Ureter (tissue), 1 donor: ENCODE measurements around the gene ANP32B. TPM values are rescaled to one million over a fixed set of nuclear protein-coding genes. Genes with fewer than 3 reads are reported as not detected.
"Not testable (repeated sequence)": the region's sequence is repeated elsewhere in the genome, so short reads cannot be mapped to it uniquely, and the experiment has no call there.

Experiments
- DNase-seq: peaks from one replicate; pipeline ENCODE4 v3.0.0-alpha.2; 2020; ENCODE audit warnings: low spot score
- total RNA-seq: library from RNA; stranded (reverse); gene quantifications from one replicate; pipeline ENCODE4 v1.2.4, GENCODE V29; 2023
- donor health status: DM: yes; HTN: yes; CAD: no.

The ANP32B gene
- total RNA-seq, 1 donor from 2014 or later: 136 TPM

DNA sequence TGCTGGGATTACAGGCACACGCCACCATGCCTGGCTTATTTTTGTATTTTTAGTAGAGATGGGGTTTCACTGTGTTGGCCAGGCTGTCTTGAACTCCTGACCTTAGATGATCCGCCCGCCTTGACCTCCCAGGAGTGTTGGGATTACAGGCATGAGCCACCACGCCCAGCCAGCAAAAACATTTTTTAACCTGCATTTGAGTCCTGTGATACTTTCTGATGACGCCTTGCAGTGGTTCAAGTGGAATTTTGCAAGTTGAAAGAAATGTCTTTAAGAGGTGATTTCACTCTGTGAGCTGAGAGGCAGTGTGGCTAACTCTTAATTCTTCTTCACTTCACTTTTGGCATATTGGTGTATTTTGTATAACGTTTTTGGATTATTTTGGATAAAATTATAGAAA lies 9.1 kb downstream of the ANP32B start:
- no peak for DNase-seq

DNA sequence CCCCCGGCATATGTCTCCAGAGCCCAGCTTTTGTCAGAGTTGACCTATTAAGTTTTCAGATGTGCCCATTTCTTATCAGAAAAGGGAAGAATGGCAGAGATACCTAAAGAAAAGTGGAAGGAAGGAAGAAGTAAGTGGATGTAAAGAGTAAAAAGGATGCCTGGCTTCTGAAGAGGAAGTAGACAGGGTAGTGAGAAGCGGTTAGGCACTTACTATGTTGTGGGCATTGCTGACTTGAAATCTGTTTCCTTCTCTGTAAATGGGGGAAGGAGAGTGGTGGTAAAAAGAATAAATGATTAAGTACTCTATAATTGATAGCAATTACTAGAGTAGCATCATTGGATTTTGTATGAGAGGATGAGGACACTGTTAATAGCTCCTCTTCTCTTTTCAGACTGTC lies 9.9 kb downstream of the ANP32B start:
- DNase-seq: no peak

DNA sequence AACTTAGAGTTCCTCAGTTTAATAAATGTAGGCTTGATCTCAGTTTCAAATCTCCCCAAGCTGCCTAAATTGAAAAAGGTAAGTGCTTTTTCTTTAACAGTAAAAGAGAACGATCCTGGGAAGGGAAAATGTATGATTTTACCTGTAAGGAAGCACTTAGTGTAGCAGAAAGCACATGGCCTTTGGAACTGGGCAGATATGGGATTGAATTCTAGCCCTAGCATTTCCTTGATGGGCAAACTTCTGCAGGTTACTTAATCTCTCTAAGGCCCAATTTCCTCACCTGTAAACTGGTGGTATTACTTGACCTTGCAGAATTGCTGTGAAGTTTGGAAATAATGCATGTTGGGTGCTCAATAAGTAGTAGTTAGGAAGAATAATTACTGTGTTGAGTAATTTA lies 11.6 kb downstream of the ANP32B start:
- no peak for DNase-seq

DNA sequence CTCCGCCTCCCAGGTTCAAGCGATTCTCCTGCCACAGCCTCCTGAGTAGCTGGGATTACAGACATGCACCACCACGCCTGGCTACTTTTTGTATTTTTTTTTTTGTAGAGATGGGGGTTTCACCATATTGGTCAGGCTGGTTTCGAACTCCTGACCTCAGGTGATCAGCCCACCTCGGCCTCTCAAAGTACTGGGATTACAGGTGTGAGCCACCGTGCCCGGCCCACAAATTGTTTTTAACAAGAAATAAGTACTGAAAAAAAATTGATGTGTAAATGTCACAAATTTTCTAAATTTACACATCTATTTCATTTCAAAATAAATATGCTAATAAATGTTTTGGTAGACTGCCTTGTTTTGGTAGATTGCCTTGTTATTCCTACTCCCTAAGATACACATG lies 13.5 kb downstream of the ANP32B start:
- DNase-seq: not testable (repeated sequence)

- DNase-seq: no peak
Observed at GRCh38 chr9:97997330-97998276, 14.5 kb downstream of the ANP32B start.

DNA sequence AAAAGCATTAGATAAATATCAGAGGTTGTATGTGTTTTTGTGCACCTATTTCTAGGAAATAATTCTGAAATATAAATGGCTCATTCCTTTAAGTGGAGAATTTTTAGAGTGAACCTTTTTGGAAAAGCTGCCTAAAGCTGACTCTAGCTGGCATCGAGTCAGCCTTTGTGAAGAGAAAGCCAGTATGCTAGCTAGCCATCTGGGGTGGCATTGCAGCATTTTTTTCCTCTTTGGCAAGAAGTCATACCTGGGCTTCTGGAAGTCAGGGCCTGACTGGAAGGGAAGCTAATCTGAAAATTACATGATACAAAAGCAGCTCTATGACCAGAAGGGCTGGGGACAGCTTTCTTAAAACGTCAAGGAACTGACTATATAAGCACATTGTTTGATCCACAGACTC lies 19.7 kb downstream of the ANP32B start:
- DNase-seq: no peak

DNA sequence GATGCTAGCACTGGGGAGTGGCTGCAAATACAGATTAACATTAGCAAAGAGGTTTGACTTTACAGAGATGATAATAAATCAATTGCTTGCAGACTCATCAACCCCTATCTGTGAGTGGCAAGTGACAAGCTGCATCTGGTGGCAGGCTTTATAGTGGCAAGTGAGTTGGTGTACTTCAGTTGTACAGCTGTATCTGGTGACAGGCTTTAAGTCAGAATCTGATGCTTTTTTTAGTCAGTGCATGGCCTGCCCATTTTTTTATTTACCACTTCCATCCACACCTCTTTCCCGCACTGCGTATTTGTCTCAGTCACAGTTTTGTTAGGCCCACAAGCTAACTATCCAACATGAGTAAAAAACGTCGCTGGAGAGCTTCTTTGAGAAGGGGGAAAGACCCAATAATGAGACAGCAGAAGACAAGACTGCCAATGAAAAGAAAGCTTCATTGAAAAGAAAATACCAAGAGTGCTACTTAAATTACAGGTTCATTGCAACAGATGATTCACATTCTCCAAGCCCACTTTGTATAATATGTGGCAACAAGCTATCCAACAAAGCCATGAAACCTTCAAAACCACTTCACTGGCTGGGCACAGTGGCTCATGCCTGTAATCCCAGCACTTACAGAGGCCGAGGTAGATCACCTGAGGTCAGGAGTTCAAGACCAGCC lies 23.1 kb downstream of the ANP32B start:
- no peak for DNase-seq

GRCh38 chr9:98007251-98007928 lies 24.2 kb downstream of the ANP32B start:
- no peak for DNase-seq

DNA sequence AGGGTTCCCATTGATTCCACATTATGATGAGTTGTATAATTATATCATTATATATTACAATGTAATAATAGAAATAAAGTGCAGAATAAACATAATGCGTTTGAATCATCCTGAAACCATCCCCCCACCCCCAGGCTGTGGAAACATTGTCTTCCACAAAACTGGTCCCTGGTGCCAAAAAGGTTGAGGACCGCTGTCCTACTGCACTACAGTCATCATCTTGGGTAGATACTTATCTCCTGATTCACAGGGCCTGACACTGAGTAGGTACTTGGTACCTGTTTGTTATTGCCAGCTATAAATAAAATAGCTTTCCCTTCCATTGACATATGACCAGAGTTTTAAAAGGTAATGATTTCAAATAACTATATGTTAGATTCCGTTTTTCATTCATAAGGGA lies 25.6 kb downstream of the ANP32B start:
- no peak for DNase-seq

DNA sequence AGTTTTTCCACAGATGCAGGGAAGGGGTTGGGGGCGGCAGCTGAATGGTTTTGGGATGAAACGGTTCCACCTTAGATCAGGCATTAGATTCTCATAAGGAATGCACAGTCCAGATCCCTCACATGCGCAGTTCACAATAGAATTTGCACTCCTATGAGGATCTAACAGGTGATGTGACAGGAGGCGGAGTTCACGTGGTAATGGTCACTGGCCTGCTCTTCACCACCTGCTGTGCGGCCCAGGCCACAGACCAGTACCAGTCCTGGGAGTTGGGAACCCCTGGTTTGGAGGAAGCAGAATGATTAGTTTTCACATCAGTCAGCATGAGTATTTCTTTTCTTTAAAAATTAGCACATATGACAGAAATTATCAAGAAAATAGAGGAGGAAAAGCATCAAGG lies 26.3 kb downstream of the ANP32B start:
- no peak for DNase-seq

DNA sequence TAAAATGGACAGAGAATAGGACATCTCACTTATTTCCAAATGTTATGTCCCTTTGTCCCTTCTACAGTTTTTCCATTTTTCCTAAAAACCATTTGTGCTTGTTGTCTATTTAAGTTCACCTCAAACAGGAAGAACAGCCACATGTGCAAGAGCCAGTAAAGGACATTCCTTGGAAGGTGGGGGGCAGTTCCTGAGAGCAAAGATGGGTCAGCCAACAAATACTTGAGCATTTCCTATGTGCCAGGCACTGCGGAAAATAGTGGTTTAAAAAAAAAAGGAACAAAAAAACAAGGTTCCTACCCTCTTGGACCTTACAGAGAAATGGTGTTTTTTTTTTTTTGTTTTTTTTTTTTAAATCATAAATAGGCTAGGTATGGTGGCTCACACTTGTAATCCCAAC lies 26.8 kb downstream of the ANP32B start:
- DNase-seq: no peak

DNA sequence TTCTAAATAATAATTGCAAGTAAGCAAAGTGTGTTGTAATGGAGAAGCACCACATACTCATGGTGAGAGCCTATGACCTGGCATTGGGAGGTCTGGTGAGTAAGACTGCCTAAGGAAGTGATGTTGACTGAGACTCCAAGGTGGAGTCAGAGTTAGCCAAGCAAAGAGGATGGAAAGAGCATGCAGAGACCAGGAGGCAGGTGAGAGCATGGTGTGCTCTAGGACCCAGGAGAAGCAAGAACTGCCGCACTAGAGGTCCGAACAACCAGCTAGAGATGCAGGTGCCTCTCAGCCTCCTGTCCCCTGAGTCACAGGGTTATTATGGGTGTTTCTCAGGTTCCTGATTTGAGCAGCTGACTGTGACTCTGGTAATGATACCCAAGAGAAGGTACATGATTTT lies 27.3 kb downstream of the ANP32B start:
- no peak for DNase-seq

DNA sequence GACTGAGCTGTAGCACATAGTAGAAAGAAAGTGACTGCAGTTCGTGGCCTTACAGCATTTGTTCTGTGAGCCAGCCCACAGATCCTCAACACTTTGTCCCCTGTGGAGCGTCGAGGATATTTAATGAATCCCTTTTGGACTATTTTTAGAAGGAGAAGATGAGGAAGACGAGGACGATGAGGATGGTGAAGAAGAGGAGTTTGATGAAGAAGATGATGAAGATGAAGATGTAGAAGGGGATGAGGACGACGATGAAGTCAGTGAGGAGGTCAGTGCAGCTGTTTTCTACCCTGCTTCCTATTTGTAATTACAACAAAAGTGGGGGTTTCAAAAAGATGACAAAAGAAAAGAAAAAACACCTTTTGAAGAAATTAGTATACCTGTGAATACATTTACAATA lies 28.0 kb downstream of the ANP32B start:
- DNase-seq: no peak

GRCh38 chr9:98016137-98016680 lies 33.1 kb downstream of the ANP32B start:
- no peak for DNase-seq

DNA sequence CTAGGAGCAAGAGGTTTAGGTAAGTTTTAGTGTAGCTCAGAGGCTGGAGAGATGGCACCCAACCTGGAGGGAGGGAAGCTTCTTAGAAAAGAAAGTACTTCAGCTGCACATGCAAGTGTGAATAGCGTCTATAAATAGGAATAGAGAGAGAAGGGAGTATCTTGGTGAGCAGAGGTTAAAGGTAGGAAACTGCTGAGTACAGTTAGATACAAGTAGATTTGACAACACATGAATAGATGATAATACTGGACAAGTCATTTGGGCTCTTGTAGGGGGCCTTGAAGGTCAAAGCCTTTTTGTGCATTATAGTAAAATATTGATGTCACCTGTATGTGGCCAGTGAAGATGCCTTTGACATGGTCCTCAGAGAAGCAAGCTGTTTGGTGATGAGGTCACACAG lies 34.2 kb downstream of the ANP32B start:
- DNase-seq: no peak

DNA sequence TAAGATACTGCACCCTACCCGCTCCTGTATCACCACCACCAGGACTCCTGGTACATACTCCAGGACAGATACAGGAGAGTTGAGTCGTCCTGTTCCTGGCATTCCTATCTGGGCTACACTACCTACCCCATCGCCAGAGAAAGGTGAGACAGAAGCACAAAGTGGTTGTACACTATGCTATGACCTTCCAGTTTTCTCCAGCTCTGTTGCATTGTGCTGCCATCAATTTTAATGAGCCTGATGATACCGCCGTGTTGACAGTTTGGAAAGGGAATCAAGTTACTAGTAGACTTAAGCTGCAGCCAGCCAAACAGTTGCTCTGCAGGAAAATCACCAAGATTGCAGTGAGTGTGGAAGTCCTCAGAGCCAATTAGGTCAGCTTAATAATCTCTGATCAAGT lies 35.2 kb downstream of the ANP32B start:
- DNase-seq: no peak

DNA sequence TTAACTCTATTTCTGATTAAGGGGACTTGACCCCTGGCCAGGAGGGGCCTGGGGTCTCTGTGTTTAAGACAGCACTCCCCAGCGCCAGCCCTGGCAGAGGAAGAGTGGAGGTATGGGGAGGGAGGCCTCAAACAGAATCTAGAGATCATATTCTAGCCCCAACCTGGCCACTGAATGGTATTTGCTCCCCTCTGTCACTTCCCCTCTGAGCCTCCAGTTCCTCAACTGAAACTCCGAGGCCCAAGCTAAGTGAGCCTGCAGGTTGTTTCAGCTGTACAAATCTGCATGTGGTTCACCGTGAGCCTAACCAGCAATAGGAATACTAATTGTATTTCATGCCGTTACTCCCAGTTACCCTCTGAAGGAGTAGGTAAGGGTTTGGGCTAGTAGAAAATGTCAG lies 36.0 kb downstream of the ANP32B start:
- no peak for DNase-seq

DNA sequence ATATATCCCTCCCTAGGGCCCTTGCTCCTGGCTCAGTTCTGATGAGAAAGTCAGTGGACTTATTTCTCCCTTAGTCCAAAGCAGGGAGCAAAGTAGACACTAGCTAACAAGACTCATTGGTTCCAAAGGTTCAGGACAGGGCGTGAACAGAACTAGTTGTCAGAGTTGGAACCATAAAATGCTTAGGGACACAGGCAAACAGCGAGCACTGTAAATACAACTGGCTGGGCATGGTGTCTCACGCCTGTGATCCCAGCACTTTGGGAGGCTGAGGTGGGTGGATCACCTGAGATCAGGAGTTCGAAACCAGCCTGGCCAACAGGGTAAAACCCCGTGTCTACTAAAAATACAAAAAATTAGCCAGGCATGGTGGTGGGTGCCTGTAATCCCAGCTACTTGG lies 36.7 kb downstream of the ANP32B start:
- not testable (repeated sequence) for DNase-seq

GRCh38 chr9:98020476-98021145 lies 37.5 kb downstream of the ANP32B start:
- no peak for DNase-seq

DNA sequence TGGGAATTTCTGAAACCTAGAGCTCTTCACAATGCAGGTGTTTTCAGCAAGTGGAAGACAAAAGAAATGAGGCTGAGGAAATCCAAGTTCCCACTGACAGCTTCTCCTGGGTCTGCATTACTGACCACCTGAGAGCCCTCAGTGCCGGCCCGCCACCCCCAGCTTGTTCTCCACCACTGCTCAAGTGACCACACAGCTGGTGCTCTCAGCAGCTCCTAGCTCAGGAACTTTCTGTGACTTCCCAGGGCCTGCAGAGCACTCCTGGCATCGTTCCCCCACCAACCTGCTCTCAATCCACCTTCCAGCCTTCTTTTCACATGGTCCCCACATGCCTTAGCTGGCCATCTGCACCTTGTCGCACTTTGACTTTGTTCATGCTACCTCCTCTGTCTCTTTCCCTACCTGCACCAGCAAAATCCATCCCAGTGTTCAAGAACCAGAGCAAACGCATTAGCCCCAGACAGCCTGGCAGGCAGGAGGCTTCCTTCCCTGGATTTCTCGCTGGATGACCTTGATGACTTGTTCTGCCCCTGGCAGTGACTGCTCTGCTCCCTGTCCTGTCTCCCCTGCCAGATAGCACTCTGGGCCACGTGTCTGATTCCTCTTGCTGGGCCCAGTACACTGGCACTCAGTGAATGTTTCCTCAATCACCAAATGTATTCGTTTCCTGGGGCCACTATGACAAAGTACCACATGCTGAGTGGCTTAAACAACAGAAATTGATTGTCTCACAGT lies 38.3 kb downstream of the ANP32B start:
- no peak for DNase-seq

DNA sequence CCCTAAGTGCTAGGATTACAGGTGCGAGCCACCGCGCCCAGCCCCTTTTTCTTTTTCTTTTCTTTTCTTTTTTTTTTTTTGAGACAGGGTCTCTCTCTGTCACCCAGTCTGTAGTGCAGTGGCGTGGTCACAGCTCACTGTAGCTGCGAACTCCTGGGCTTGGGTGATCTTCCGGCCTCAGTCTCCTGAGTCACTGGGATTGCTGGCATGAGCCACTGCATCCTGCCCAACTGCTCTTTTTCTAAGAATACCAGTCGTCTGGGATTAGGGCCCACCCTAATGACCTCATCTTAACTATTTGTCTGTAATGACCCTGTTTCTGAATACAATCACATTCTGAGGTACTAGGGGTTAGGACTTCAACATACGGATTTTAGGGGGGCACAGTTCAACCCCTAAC lies 39.3 kb downstream of the ANP32B start:
- DNase-seq: no peak
